Panc1 (cell line): ENCODE data around the gene PAK2. TPM values are rescaled to one million over a fixed set of nuclear protein-coding genes. Genes with fewer than 3 reads are reported as not detected.

ENCODE experiments used
- ATAC-seq: fragments of 200-7000 bp; cut with Tn5 transposase; 2 replicates; pipeline ENCODE4 v1.9.1; 2020; ENCODE audit warnings: mild to moderate bottlenecking, moderate library complexity
- BruUV-seq: library from RNA; stranded (reverse); fragments of 400-500 nt; replicated peaks from 2 replicates; lab custom pipeline; 2021; lab: Mats Ljungman, UMichigan
- CTCF ChIA-PET: fragments of 300-600 bp; sonication (Branson Sonifier 250); formaldehyde crosslinking; loops from one replicate; lab custom pipeline; 2022; ENCODE audit warnings: antibody characterized with exemption; lab: Charles Lee
- POLR2A ChIA-PET: fragments of 300-600 bp; sonication (Branson Sonifier 250); formaldehyde crosslinking; loops from one replicate; lab custom pipeline; 2022; ENCODE audit warnings: antibody characterized with exemption; lab: Charles Lee
- DNase-seq: peaks from one replicate; pipeline ENCODE4 v3.0.0-alpha.2; 2010; ENCODE audit warnings: low read depth, low spot score
- H3K27ac ChIP-seq: 2 replicates; pipeline ENCODE4 v1.5.1; 2011; ENCODE audit warnings: mild to moderate bottlenecking, low read length, inconsistent platforms
- H3K27me3 ChIP-seq: fragments of 200-500 bp; sonication (Bioruptor generic); 2 replicates; pipeline ENCODE4 v1.6.0; 2014; ENCODE audit warnings: low read length, inconsistent platforms; ENCODE audit not compliant: control insufficient read depth, insufficient read depth
- H3K36me3 ChIP-seq: fragments of 200-500 bp; sonication (Bioruptor generic); 2 replicates; pipeline ENCODE4 v1.5.1; 2014; ENCODE audit warnings: inconsistent platforms, mild to moderate bottlenecking, low read length, moderate library complexity; ENCODE audit not compliant: control insufficient read depth, insufficient read depth
- H3K4me1 ChIP-seq: 2 replicates; pipeline ENCODE4 v1.5.1; 2011; ENCODE audit warnings: inconsistent platforms, mild to moderate bottlenecking, low read length, moderate library complexity; ENCODE audit not compliant: control insufficient read depth, insufficient read depth
- H3K4me3 ChIP-seq, 2 experiments: 2 replicates each; pipeline ENCODE4 v1.5.1; 2011 to 2012; ENCODE audit warnings: low read depth in 2 of 2, low read length in 2 of 2, mild to moderate bottlenecking in 2 of 2, inconsistent platforms in 1 of 2, moderate library complexity in 1 of 2
- H3K9me3 ChIP-seq: fragments of 200-500 bp; sonication (Bioruptor generic); 2 replicates; pipeline ENCODE4 v1.5.1; 2014; ENCODE audit warnings: low read depth, mild to moderate bottlenecking, inconsistent platforms, low read length, moderate library complexity; ENCODE audit not compliant: control insufficient read depth, insufficient read depth
- CTCF ChIP-seq: fragments of 450-650 bp; IDR thresholded peaks from 2 replicates; pipeline ENCODE4 v1.5.1; 2017; ENCODE audit warnings: mild to moderate bottlenecking
- POLR2AphosphoS5 ChIP-seq: IDR thresholded peaks from 2 replicates; pipeline ENCODE4 v1.6.1; 2012; ENCODE audit warnings: mild to moderate bottlenecking, low read depth, low read length, moderate library complexity
- SIN3A ChIP-seq: IDR thresholded peaks from 2 replicates; pipeline ENCODE4 v1.6.1; 2012; ENCODE audit warnings: low read depth, mild to moderate bottlenecking, low read length, moderate library complexity, borderline replicate concordance; ENCODE audit not compliant: insufficient read depth
- TCF7L2 ChIP-seq: IDR thresholded peaks from 2 replicates; pipeline ENCODE4 v1.6.1; 2011; ENCODE audit warnings: mild to moderate bottlenecking, low read depth, low read length, inconsistent platforms
- in situ Hi-C: cut with HindIII; loops from 2 replicates; pipeline ENCODE4 v1.10.0; 2016; ENCODE audit warnings: low sequenced_read_pairs, low pct_unique_long_range_greater_than_20kb
- intact Hi-C: fragments of 100-400 bp; cut with micrococcal nuclease; formaldehyde crosslinking; loops from one replicate; pipeline ENCODE4 v1.10.0; 2022; ENCODE audit not compliant: unreplicated experiment
- total RNA-seq: library from RNA; stranded (reverse); gene quantifications from one replicate; pipeline ENCODE4 v1.2.1, GENCODE V29; 2021; ENCODE audit not compliant: unreplicated experiment
- TF ChIP-seq, protein P1 (sequence below), 2 experiments: IDR thresholded peaks; 2 replicates each; pipeline ENCODE4 v1.6.1; 2011 to 2012; ENCODE audit warnings: low read depth in 2 of 2, control low read depth in 1 of 2, low read length in 1 of 2, mild to moderate bottlenecking in 1 of 2, moderate library complexity in 1 of 2; ENCODE audit not compliant: insufficient read depth in 1 of 2

Gene PAK2
- total RNA-seq, 1 experiment from 2014 or later = 185 TPM

- Histone ChIP-seq H3K9me3 (no peaks in the 10 kb centered on the region), H3K27ac (no peak overlapping the region), H3K27me3 (no peaks in the 10 kb centered on the region), H3K4me1 (no peaks in the 10 kb centered on the region), H3K4me3 (no peak overlapping the region), H3K36me3 (no peaks in the 10 kb centered on the region)
- intact Hi-C loops (no loop called here), in situ Hi-C loops (no loop called here)
- no peak for TF ChIP-seq POLR2AphosphoS5
- no peak for TF ChIP-seq CTCF
- TF ChIP-seq SIN3A = no peak
- TF ChIP-seq, protein P1, sequence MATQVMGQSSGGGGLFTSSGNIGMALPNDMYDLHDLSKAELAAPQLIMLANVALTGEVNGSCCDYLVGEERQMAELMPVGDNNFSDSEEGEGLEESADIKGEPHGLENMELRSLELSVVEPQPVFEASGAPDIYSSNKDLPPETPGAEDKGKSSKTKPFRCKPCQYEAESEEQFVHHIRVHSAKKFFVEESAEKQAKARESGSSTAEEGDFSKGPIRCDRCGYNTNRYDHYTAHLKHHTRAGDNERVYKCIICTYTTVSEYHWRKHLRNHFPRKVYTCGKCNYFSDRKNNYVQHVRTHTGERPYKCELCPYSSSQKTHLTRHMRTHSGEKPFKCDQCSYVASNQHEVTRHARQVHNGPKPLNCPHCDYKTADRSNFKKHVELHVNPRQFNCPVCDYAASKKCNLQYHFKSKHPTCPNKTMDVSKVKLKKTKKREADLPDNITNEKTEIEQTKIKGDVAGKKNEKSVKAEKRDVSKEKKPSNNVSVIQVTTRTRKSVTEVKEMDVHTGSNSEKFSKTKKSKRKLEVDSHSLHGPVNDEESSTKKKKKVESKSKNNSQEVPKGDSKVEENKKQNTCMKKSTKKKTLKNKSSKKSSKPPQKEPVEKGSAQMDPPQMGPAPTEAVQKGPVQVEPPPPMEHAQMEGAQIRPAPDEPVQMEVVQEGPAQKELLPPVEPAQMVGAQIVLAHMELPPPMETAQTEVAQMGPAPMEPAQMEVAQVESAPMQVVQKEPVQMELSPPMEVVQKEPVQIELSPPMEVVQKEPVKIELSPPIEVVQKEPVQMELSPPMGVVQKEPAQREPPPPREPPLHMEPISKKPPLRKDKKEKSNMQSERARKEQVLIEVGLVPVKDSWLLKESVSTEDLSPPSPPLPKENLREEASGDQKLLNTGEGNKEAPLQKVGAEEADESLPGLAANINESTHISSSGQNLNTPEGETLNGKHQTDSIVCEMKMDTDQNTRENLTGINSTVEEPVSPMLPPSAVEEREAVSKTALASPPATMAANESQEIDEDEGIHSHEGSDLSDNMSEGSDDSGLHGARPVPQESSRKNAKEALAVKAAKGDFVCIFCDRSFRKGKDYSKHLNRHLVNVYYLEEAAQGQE (IDR thresholded peaks at IDR 0.05; ENCODE audit: insufficient read depth in 1 of 2, low read depth in 2 of 2, low read length in 1 of 2) = no peak
- TF ChIP-seq TCF7L2 = no peak
- DNase-seq = no peak
- ChIA-PET POLR2A (no interaction called here), CTCF (no interaction called here)
- no peak for ATAC-seq
- no TSS peak for BruUV-seq
These were observed 38.9 kb upstream of the PAK2 start for GRCh38 chr3:196700801-196701200.

- H3K9me3 ChIP-seq = no peaks in the 10 kb centered on the region
- CTCF ChIA-PET = no interaction called here
- no TSS peak for BruUV-seq
- intact Hi-C loops (no loop called here), in situ Hi-C loops (no loop called here)
- TF ChIP-seq TCF7L2 (no peak), POLR2AphosphoS5 (no peak)
- H3K27ac ChIP-seq = no peak overlapping the region
- H3K4me1 ChIP-seq = no peaks in the 10 kb centered on the region; the same call in 1 of the 2 replicates
- no peak for ATAC-seq
- POLR2A ChIA-PET = no interaction called here
- DNase-seq = no peak
- H3K4me3 ChIP-seq = no peak overlapping the region
- no peaks in the 10 kb centered on the region for H3K27me3 ChIP-seq
- H3K36me3 ChIP-seq = no peaks in the 10 kb centered on the region
These were observed 33.3 kb upstream of the PAK2 start for GRCh38 chr3:196706327-196706726.

GRCh38 chr3:196706731-196707130 lies 32.9 kb upstream of the PAK2 start:
- no TSS peak for BruUV-seq
- POLR2A ChIA-PET = no interaction called here

More at GRCh38 chr3:196706731-196707130, 32.9 kb upstream of the PAK2 start:
- Histone ChIP-seq H3K27me3 (no peaks in the 10 kb centered on the region), H3K4me3 (no peak overlapping the region), H3K9me3 (no peaks in the 10 kb centered on the region), H3K4me1 (no peaks in the 10 kb centered on the region; the same call in 1 of the 2 replicates), H3K36me3 (0 out of 2 replicates have a peak, but pooled peaks cover 1% of the 10 kb centered on the region), H3K27ac (no peak overlapping the region)
- in situ Hi-C loops = no loop called here
- no peak for DNase-seq
- ATAC-seq = no peak
- CTCF ChIA-PET = no interaction called here
- TF ChIP-seq, protein P1 (IDR thresholded peaks at IDR 0.05; ENCODE audit: insufficient read depth in 1 of 2, low read depth in 2 of 2, low read length in 1 of 2) = no peak
- TF ChIP-seq CTCF (no peak), POLR2AphosphoS5 (no peak), SIN3A (no peak), TCF7L2 (no peak)
- intact Hi-C loops = no loop called here
